Measurements from ENCODE around the gene CERCAM. TPM values are rescaled to one million over a fixed set of nuclear protein-coding genes. Genes with fewer than 3 reads are reported as not detected.

CERCAM gene
- total RNA-seq, 4 donors from 2014 or later = 3.7 to 26.2 (median 11.3) TPM

DNA sequence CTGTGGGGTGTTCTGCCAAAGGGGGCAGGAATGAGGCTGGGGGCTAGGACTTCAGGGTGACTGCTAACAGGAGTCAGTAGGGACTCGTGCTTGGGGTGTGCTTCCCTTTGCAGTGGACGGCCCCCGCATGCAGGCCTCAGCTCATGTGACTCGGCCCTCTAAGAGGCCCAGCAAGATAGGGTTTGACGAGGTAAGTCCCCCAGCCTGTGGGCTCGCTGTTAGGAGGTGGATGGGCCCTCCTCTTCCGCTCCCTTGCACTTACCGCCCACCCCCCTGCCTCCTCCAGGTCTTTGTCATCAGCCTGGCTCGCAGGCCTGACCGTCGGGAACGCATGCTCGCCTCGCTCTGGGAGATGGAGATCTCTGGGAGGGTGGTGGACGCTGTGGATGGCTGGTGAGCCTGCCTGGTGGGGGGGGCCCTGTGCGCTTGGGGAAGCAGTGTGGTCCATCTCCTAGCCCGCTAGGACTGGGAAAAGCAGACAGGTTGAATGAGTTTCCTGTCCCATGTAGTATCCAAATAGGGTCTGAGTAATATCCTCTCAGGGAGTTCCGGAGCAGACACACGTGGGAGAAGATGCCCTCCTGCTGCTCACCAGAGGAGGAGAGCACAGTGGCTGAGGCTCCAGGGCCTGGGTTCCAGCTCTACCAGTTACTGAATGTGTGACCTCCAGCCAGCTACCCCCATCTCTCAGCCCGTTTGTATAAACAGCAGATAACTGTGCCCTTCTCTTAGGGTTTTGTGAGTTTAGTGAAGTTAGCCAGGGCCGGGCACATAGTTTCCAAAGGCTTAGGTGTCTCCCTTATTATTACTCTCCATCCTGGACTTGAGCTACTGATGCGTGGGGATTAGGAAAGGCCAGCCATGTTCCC, 8.2 kb downstream of the CERCAM start:
- Histone ChIP-seq H3K27me3 (no peaks in the 10 kb centered on the region), H3K4me1 (no peaks in the 10 kb centered on the region), H3K4me3 (no peak overlapping the region), H3K27ac (no peak overlapping the region), H3K9me3 (no peaks in the 10 kb centered on the region), H3K36me3 (peaks cover 12% of the 10 kb centered on the region)
- WGBS = 71% methylated on average over 16 of the region's 22 CpGs
- no peak for TF ChIP-seq POLR2AphosphoS5 (IDR thresholded peaks at IDR 0.05)
- no peak for TF ChIP-seq POLR2A (IDR thresholded peaks at IDR 0.05)
- TF ChIP-seq, protein P1, sequence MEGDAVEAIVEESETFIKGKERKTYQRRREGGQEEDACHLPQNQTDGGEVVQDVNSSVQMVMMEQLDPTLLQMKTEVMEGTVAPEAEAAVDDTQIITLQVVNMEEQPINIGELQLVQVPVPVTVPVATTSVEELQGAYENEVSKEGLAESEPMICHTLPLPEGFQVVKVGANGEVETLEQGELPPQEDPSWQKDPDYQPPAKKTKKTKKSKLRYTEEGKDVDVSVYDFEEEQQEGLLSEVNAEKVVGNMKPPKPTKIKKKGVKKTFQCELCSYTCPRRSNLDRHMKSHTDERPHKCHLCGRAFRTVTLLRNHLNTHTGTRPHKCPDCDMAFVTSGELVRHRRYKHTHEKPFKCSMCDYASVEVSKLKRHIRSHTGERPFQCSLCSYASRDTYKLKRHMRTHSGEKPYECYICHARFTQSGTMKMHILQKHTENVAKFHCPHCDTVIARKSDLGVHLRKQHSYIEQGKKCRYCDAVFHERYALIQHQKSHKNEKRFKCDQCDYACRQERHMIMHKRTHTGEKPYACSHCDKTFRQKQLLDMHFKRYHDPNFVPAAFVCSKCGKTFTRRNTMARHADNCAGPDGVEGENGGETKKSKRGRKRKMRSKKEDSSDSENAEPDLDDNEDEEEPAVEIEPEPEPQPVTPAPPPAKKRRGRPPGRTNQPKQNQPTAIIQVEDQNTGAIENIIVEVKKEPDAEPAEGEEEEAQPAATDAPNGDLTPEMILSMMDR (IDR thresholded peaks at IDR 0.05) = no peak
- TF ChIP-seq EP300 (IDR thresholded peaks at IDR 0.05) = no peak
- DNase-seq (ENCODE audit: low spot score in 2 of 2) = no peak

DNA sequence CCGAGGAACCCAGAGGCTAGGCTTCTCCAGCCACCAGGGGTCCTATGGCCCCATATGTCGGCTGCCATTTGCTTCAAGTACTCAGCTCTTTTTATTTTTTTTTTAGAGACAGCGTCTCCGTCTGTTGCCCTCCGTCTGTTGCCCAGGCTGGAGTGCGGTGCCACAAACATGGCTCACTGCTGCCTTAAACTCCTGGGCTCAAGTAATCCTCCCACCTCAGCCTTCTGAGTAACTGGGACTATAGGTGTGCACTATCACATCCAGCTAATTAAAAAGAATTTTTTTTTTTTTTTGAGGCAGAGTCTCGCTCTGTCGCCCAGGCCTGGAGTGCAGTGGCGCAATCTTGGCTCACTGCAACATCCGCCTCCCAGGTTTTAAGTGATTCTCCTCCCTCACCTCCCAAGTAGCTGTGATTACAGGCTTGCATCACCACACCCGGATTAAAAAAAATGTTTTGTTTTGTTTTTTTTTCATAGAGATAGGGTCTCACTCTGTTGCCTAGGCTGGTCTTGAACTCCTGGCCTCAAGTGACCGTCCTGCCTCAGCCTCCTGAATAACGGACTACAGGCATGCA, 8.9 kb downstream of the CERCAM start:
- DNase-seq (ENCODE audit: low spot score in 2 of 2) = no peak
- Histone ChIP-seq H3K9me3 (no peaks in the 10 kb centered on the region), H3K36me3 (peaks cover 12% of the 10 kb centered on the region), H3K27ac (no peak overlapping the region), H3K4me1 (no peaks in the 10 kb centered on the region), H3K4me3 (no peak overlapping the region), H3K27me3 (no peaks in the 10 kb centered on the region)
- TF ChIP-seq, protein P1 (IDR thresholded peaks at IDR 0.05) = no peak
- no peak for TF ChIP-seq EP300 (IDR thresholded peaks at IDR 0.05)
- no peak for TF ChIP-seq POLR2A (IDR thresholded peaks at IDR 0.05)
- no peak for TF ChIP-seq POLR2AphosphoS5 (IDR thresholded peaks at IDR 0.05)
- WGBS = 88% methylated on average over 13 of the region's 13 CpGs

DNA sequence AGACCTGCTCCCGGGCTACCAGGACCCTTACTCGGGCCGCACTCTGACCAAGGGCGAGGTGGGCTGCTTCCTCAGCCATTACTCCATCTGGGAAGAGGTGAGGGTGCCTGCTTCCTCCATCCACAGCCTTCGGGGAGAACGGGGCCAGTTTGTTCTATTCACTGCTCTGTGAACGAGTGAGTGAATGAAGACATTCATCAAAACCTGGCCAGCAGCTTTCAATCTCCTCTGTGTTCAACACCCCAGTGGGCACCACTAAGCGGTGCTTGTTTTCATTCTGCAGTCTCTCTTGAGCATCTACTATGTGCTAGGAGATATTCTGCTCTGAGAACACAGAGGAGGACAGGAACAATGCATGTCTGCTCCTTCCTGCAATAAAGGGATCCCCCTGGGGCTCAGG, 10.6 kb downstream of the CERCAM start:
- DNase-seq (ENCODE audit: low spot score in 2 of 2) = no peak
- peaks cover 6% of the 10 kb centered on the region for H3K36me3 ChIP-seq

DNA sequence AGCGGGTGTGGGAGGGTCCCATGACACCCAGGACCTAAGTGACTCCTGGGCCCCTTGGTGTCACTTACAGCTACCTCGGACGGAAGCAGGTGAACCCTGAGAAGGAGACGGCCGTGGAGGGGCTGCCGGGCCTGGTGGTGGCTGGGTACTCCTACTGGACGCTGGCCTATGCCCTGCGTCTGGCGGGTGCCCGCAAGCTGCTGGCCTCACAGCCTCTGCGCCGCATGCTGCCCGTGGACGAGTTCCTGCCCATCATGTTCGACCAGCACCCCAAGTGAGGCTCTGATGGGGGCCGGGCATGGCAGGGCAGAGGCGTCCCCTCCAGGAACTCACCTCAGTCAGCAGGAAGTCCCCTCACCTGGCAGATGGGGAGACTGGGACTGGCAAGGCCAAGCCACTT, 13.7 kb downstream of the CERCAM start:
- Histone ChIP-seq H3K9me3 (no peaks in the 10 kb centered on the region), H3K27ac (no peak overlapping the region), H3K4me3 (no peak overlapping the region), H3K4me1 (peaks cover 10% of the 10 kb centered on the region), H3K36me3 (no peaks in the 10 kb centered on the region), H3K27me3 (no peaks in the 10 kb centered on the region)
- 88% methylated on average over 12 of the region's 17 CpGs for WGBS
- TF ChIP-seq, protein P1 (IDR thresholded peaks at IDR 0.05) = no peak
- TF ChIP-seq POLR2A (IDR thresholded peaks at IDR 0.05) (no peak), POLR2AphosphoS5 (IDR thresholded peaks at IDR 0.05) (no peak), EP300 (IDR thresholded peaks at IDR 0.05) (no peak)
- DNase-seq (ENCODE audit: low spot score in 2 of 2) = no peak

More for the DNA sequence above, 10.6 kb downstream of the CERCAM start:
- Histone ChIP-seq H3K27ac (no peak overlapping the region), H3K4me1 (no peaks in the 10 kb centered on the region), H3K4me3 (no peak overlapping the region), H3K27me3 (no peaks in the 10 kb centered on the region), H3K9me3 (no peaks in the 10 kb centered on the region)
- WGBS = 86% methylated on average over 4 of the region's 8 CpGs
- TF ChIP-seq POLR2A (IDR thresholded peaks at IDR 0.05) (no peak), POLR2AphosphoS5 (IDR thresholded peaks at IDR 0.05) (no peak)

DNA sequence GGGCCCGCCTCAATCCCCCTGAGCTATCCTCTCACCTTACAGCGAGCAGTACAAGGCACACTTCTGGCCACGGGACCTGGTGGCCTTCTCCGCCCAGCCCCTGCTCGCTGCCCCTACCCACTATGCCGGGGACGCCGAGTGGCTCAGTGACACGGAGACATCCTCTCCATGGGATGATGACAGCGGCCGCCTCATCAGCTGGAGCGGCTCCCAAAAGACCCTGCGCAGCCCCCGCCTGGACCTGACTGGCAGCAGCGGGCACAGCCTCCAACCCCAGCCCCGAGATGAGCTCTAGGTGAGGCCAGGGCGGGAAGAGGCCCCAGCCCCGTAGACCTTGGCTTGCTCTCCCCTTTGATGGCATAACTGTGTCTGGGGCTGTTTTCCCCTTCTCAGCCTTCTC, 15.0 kb downstream of the CERCAM start:
- 85% methylated on average over 10 of the region's 18 CpGs for WGBS
- TF ChIP-seq EP300 (IDR thresholded peaks at IDR 0.05) (no peak), POLR2A (IDR thresholded peaks at IDR 0.05) (no peak), POLR2AphosphoS5 (IDR thresholded peaks at IDR 0.05) (no peak)
- TF ChIP-seq, protein P1 (IDR thresholded peaks at IDR 0.05) = no peak
- peaks cover 10% of the 10 kb centered on the region for H3K4me1 ChIP-seq

More for the DNA sequence above, 15.0 kb downstream of the CERCAM start:
- no peak for DNase-seq (ENCODE audit: low spot score in 2 of 2)
- H3K9me3 ChIP-seq = no peaks in the 10 kb centered on the region
- no peaks in the 10 kb centered on the region for H3K27me3 ChIP-seq
- no peak overlapping the region for H3K27ac ChIP-seq
- H3K4me3 ChIP-seq = no peak overlapping the region
- H3K36me3 ChIP-seq = no peaks in the 10 kb centered on the region

All from suprapubic skin (tissue), 4 donors.